ENCODE data around the gene TMEM164.

TMEM164 gene

GRCh38 chrX:110042496-110042895, 39.6 kb downstream of the TMEM164 start:
- no peak for DNase-seq

- DNase-seq = no peak
Observed at GRCh38 chrX:110043506-110043905, 40.6 kb downstream of the TMEM164 start.

GRCh38 chrX:110044346-110045249, 41.7 kb downstream of the TMEM164 start:
- no peak for DNase-seq

- DNase-seq = no peak
Observed at GRCh38 chrX:110045421-110045820, 42.5 kb downstream of the TMEM164 start.

GRCh38 chrX:110046001-110046400, 43.1 kb downstream of the TMEM164 start:
- DNase-seq = no peak

- DNase-seq = no peak
Observed at GRCh38 chrX:110046971-110047370, 44.1 kb downstream of the TMEM164 start.

GRCh38 chrX:110049096-110049495, 46.2 kb downstream of the TMEM164 start:
- DNase-seq = no peak

- DNase-seq = no peak
Observed at GRCh38 chrX:110050386-110050785, 47.5 kb downstream of the TMEM164 start.

- DNase-seq = no peak
Observed at GRCh38 chrX:110050901-110051300, 48.0 kb downstream of the TMEM164 start.

- DNase-seq = no peak
Observed at GRCh38 chrX:110051559-110051958, 48.6 kb downstream of the TMEM164 start.

- no peak for DNase-seq
Observed at GRCh38 chrX:110052303-110052702, 49.4 kb downstream of the TMEM164 start.

GRCh38 chrX:110053453-110053852, 50.5 kb downstream of the TMEM164 start:
- DNase-seq = no peak

GRCh38 chrX:110055616-110056015, 52.7 kb downstream of the TMEM164 start:
- DNase-seq = no peak

GRCh38 chrX:110056419-110056818, 53.5 kb downstream of the TMEM164 start:
- DNase-seq = no peak

GRCh38 chrX:110059410-110059809, 56.5 kb downstream of the TMEM164 start:
- DNase-seq = no peak

GRCh38 chrX:110060317-110060716, 57.4 kb downstream of the TMEM164 start:
- no peak for DNase-seq

- DNase-seq = no peak
Observed at GRCh38 chrX:110060846-110061537, 58.1 kb downstream of the TMEM164 start.

GRCh38 chrX:110062919-110063318, 60.0 kb downstream of the TMEM164 start:
- no peak for DNase-seq

- DNase-seq = no peak
Observed at GRCh38 chrX:110066488-110067225, 63.7 kb downstream of the TMEM164 start.

GRCh38 chrX:110070970-110071369, 68.1 kb downstream of the TMEM164 start:
- no peak for DNase-seq

GRCh38 chrX:110081320-110081719, 78.4 kb downstream of the TMEM164 start:
- DNase-seq = no peak

GRCh38 chrX:110081740-110082139, 78.8 kb downstream of the TMEM164 start:
- no peak for DNase-seq

- no peak for DNase-seq
Observed at GRCh38 chrX:110082161-110082560, 79.2 kb downstream of the TMEM164 start.

All from activated CD4-positive, alpha-beta T cell treated with anti-CD3 and anti-CD28 coated beads for 48 hours (primary cell).